Skin epidermis (tissue), 12 donors: ENCODE results near the gene TCL1A.
A peak's percentile ranks its signal among the peaks of the same experiment; 100 is the strongest.
"Not testable (repeated sequence)": the region's sequence is repeated elsewhere in the genome, so short reads cannot be mapped to it uniquely, and the experiment has no call there.

ENCODE experiments used
- H3K27ac ChIP-seq, 21 experiments: fragments of 200-600 bp; sonication (generic) in 11 of 21; one replicate each; pipeline ENCODE4 v1.5.0; 2020; ENCODE audit warnings: mild to moderate bottlenecking in 3 of 21, inconsistent platforms in 2 of 21, moderate library complexity in 2 of 21
- H3K4me3 ChIP-seq, 7 experiments: fragments of 200-600 bp; sonication (generic) in 2 of 7; one replicate each; pipeline ENCODE4 v1.5.0; 2020; ENCODE audit warnings: inconsistent platforms in 2 of 7, mild to moderate bottlenecking in 2 of 7, moderate library complexity in 1 of 7

The TCL1A gene, protein sequence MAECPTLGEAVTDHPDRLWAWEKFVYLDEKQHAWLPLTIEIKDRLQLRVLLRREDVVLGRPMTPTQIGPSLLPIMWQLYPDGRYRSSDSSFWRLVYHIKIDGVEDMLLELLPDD

DNA sequence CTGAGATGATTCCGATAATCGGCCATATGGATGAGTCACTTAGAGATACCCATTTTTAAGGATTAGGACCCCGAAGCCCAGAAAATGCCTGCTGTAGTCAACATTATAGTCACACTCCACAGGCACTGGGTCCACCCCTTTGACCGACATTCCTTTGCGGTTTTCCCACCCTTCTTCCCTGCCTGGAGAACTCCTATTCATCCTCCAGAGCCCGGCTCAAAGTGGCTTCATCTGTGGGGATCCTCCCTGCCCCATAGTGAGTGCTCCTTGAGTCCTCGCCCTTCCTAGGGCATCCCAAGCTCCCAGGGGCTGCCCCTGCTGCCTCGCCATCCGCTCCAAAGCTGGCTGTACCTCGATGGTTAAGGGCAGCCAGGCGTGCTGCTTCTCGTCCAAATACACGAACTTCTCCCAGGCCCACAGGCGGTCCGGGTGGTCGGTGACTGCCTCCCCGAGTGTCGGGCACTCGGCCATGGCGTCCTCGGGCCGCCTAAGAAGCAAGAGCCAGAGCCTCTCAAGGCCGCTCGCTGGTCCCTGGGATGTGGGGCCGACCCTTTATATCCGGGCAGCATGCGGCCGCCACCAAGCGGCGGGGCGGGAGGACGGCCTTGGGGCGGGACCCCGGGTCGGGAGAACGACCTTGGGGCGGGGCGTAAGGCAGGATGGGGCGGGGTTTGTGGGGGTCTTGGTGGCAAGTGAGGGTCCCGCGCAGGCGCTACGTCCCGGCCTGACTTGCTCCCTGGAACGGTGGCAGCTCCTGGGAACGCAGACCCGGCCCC is at the start of gene TCL1A:
Gene TCL1A, minus strand, starts transcription at position 530 of the 776 bp plus-strand sequence. Its CDS starts 59 bp downstream, at position 471.
- H3K4me3 ChIP-seq = no peak within 1 kb of the TSS
- peak within 1 kb of the TSS in 1 of 21 experiments; percentile 40 for H3K27ac ChIP-seq

DNA sequence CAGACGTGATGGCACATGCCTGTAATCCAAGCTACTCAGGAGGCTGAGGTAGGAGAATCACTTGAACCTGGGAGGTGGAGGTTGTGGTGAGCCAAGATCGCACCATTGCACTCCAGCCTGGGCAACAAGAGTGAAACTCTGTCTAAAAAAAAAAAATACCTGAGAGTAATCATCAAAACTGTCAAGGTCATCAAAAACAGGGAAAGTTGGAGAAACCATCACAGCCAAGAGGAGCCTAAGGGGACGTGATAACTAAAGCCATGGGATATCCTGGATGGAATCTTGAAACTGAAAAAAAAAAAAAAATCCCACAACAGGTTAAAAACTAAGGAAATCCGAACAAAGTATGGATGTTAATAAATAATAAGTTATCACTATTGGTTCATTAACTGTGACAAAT is 49.1 kb upstream of the TCL1A start:
- H3K4me3 ChIP-seq, H3K27ac ChIP-seq: not testable (repeated sequence)

DNA sequence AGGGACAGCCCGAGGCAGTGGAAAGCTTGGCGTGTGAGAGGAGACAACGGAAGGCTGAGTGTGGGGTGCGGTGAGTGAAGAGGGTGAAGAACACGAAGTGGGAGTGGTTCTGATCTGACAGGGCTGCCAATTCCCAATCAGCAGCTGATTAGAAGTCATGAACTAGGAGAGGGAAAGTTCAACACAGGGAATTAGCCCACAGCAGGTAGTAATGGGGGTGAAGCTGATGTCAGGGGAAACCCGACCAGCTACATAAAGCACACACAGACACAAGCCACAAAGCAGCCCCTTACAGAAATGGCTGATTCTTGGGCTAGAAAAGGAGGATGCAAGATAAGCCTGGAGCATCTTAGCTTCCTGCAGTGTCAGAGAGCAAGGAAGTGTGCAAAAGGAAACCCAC is 47.5 kb upstream of the TCL1A start:
- no peak overlapping the region for H3K27ac ChIP-seq

DNA sequence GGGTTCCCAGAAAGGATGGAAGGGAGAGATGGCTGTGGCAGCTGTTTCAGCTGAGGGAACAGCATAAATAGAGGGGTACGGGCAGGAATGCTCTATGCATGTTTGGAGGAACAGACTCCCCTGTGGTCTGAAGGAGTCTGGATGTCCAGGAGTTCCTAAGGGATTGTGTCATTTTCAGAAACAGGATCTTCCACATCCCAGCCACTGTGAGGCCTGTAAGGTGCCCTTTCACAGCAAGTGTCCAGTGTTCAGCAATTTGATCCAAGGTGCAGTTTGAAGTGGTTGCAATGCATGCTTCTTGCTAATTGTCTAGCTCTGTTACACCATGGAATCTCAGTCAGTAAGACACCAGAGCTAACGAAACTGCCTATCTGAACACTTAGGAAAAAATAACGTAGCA is 46.7 kb upstream of the TCL1A start:
- H3K4me3 ChIP-seq = no peak overlapping the region

More for the DNA sequence above, 47.5 kb upstream of the TCL1A start:
- H3K4me3 ChIP-seq = no peak overlapping the region

DNA sequence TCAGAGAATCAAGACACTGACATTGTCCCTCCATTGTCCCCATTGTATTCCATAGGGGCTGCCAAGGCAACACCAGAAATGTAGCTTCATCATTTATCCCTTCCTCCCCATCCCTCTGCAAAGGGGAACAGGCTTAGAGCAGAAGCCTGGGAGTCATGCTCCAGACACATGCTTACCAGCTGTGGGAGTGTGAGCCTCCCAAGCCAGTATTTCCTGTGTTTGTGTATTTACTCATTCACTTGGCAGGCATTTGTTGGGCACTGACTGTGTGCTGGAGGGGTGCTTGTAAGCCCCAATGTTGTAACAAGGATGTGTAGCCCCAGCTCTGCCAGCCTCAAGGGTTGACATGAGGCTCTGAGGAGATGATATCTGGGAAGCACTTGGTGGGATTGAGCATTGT is 46.0 kb upstream of the TCL1A start:
- no peak overlapping the region for H3K4me3 ChIP-seq
- no peak overlapping the region for H3K27ac ChIP-seq

More for the DNA sequence above, 46.7 kb upstream of the TCL1A start:
- H3K27ac ChIP-seq = no peak overlapping the region

DNA sequence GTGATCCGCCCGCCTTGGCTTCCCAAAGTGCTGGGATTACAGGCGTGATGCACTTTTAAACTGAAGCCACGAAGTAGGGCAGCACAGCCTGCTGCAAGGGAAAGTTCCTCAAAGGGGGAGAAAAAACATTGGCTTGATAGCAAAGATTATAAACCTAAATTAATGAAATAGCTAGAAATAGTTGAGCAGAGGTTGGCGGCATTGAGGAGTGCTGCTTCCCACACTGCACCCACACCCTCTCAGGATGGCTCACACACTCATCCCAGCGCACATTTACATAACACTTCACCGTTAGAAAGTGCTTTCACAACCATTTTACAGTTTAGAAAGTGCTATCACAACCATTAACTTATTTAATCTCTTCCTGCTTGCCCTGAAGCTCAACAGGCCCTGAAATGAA is 44.4 kb upstream of the TCL1A start:
- Histone ChIP-seq H3K27ac (no peak overlapping the region), H3K4me3 (no peak overlapping the region)

DNA sequence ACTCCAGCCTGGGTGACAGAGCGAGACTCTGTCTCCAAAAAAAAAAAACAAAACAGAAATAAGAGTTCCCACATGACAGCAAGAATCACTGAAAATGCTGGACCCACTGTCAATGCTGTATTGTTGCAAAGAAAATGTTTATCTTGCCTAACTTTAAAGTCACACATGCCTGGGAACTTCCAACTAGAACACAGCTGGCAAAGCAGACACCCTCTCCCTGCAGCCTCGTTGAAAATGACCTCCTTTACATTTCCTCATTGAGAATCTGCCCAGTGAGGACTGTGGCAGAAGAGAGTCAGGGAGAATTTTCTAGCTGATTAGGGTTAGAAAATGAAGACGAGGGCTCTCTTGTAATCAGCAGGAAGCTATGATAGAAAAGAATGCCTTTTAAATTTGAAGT is 42.8 kb upstream of the TCL1A start:
- no peak overlapping the region for H3K27ac ChIP-seq

DNA sequence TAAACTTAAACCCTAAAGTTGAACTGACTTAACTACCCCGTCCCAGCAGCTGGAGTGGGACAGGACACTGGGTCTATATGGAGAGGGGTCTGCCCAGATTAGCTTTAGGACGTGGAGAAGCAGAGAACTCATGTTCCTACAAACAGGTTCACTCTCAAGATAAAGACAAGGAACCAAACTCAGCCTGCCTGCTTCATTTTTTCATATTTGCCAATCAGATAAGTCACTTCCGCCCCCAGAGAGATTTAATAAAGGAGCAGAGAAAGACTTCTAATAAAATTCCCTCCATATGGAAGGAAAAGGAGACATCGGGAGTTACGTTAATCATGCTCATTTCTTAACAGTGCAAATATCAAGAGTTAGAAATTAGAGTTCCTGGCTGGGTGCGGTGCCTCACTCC is 42.2 kb upstream of the TCL1A start:
- Histone ChIP-seq H3K4me3 (no peak overlapping the region), H3K27ac (no peak overlapping the region)

More for the DNA sequence above, 42.8 kb upstream of the TCL1A start:
- no peak overlapping the region for H3K4me3 ChIP-seq

DNA sequence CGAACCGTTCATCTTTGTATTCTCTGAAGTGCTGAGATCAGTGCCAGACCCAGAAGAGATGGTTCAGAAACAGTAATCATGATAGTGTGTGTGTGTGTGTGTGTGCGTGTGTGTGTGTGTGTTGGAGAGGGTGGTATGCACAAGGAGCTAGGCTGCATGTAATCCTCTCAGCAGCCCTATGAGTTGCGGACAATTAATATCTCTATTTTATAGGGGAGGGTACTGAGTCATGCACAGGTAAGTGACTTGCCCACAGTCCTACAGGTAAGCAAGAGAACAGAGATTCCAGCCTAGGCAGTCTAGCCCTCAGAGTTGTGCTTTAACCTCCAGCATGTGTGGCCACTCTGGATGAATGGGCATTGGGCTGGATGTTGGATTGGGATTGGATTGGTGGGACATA is 27.9 kb upstream of the TCL1A start:
- Histone ChIP-seq H3K4me3 (no peak overlapping the region), H3K27ac (no peak overlapping the region)

DNA sequence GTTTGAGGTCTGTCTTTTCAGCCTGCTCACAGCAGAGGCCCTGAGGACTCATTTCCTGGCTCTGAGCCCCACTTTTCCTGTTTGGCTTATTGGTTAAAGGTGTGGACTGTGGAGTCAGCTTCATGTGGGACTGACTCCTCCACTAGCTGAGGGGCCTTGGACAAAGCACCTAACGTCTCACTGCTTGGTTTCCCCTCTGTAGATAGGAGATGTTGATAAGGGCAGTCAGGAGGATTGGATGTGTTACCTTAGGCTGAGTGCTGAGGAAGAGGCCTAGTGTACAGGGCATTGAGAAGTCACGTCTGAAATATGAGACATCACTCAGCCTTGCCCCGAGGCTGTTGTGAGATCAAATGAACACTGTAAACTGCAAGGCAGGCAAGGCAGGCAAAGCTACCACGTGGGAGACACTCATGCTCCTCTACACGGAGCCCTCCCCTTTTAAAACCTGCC is 27.1 kb upstream of the TCL1A start:
- no peak overlapping the region for H3K4me3 ChIP-seq
- no peak overlapping the region for H3K27ac ChIP-seq

DNA sequence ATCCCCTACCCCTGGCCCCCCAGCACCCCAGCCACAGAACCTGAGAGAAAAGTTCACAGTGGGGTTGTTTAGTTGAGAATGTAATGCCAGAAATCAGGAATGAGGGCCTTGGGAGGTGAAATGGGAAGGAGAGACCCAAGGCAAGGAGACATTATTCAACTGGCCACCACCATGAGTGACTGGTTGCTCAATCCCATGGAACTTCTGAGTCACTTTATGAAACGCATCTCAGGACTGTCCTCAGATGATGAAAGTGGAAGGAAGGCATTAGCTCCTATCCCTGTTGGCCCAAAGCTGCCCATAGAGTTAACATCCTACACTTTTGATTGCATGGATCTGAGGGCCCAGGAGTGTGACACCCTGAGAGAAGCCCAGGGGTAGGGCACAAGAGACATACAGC is 25.4 kb upstream of the TCL1A start:
- H3K27ac ChIP-seq = no peak overlapping the region
- H3K4me3 ChIP-seq = no peak overlapping the region

DNA sequence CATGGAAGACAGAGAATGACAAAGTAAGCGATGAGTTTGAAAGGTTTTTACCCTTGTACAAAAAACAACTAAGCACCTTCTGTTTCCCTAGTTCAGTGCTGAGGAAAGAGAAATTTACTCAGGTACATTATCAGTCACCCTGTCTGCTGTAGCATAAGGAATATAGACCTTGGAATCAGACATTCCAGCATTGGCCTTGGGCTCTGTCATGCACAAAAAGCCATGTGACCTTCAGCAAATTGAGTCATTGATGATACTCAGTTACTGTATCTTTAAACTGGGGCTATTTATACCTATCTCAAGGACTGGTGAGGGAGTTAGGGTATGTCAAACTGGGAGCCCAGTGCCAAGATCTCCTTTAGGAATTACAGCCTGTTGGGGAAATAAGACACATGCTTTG is 19.3 kb upstream of the TCL1A start:
- Histone ChIP-seq H3K27ac (no peak overlapping the region), H3K4me3 (no peak overlapping the region)

DNA sequence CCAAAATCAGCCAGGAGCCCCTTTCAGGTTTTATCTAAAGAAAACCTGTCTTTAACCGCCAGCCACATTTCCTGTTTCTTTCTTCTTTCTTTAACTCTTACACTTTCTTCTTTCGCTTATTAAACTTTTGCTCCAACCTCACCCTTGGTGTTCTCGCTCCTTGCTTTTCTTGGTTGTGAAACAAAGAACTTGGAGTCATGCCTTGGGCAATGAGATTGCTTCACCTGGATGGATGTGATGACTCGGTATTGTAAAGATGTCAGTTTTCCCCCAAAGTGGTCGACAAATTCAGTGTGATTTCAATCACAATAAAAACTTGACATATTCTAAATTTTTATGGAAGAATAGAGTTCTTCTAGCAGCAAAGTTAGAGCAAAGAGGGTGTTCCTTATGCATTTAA is 16.2 kb upstream of the TCL1A start:
- Histone ChIP-seq H3K4me3 (no peak overlapping the region), H3K27ac (no peak overlapping the region)

DNA sequence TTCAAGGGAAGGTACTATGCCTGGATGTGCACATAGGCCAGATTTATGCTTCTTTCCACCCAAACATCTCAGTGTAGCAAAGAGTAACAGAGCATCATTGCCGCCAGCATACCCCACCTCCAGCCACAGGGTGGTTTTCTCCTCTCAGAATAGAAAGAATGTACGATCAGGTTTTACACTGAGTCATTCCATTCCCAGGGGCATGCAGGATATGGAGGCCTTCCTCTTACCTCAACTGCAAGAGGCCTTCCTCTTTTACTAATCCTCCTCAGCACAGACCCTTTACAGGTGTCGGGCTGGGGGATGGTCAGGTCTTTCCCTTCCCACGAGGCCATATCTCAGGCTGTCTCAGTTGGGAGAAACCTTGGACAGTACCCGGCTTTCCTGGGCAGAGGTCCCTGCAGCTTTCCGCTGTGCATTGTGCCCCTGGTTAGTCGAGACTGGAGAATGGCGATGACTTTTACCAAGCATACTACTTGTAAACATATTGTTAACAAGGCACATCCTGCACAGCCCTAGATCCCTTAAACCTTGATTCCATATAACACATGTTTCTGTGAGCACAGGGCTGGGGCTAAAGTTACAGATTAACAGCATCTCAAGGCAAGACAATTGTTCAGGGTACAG is 15.6 kb upstream of the TCL1A start:
- H3K27ac ChIP-seq, H3K4me3 ChIP-seq: not testable (repeated sequence)

DNA sequence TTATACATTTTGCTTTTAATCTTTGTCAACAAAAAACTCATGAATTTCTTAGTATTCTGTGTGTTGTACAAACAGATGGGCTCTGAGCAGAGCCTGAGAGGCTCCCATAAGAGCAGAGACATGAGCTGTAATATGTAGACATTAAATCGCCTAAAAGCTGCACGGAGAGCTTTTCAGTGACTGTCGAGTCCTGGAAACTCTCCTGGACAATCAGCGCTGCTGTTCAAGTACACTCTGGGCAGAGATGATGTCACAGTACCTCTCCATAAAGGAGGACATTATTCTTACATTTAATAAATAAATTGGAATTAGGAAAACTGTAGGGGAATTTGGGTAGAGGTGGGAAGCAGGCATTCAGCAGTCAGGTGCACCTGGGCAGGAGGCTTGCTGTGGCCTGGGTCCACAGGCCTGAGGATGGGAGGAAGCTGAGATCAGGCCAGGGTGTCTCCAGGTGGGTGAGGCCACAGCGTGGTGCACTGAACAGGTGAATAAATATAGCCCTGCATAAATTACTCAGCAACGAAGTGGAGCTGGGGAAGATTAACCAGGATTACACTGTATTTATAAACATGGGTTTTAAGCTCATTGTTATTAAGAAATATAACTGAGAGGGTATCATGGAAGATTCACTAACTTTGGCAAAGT is 13.3 kb upstream of the TCL1A start:
- Histone ChIP-seq H3K4me3 (no peak overlapping the region), H3K27ac (no peak overlapping the region)

DNA sequence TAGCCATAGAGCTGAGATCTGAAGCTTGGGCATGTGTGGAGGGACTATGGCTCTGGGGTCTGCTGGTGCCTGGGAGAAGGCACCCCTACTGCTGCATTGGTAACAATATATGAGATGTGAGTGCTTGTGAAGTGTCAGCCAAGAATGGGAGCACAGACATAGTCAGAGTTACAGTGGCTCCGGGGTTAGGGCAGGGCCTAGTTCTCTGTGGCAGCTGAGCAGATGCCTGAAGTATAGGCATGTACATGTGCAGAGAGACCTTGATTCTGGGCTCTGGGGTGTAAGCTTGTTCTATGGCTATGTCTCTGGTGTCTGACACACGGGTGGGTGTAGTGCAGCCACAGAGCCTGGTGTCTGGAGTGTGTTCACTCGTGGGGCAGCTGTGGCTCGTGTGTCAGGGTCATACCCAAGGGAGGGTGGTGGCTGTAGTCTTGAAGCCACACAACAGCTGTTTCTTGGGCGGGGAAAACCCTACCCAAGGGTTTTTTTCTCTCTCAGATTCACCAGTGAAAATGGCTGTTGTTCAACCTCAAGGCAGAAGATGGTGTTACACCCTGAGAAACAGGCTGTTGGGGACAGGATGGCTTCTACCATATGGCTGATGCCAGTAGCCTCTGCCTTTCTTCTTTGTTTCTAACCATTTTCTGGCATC is 11.9 kb upstream of the TCL1A start:
- Histone ChIP-seq H3K27ac (no peak overlapping the region), H3K4me3 (no peak overlapping the region)

DNA sequence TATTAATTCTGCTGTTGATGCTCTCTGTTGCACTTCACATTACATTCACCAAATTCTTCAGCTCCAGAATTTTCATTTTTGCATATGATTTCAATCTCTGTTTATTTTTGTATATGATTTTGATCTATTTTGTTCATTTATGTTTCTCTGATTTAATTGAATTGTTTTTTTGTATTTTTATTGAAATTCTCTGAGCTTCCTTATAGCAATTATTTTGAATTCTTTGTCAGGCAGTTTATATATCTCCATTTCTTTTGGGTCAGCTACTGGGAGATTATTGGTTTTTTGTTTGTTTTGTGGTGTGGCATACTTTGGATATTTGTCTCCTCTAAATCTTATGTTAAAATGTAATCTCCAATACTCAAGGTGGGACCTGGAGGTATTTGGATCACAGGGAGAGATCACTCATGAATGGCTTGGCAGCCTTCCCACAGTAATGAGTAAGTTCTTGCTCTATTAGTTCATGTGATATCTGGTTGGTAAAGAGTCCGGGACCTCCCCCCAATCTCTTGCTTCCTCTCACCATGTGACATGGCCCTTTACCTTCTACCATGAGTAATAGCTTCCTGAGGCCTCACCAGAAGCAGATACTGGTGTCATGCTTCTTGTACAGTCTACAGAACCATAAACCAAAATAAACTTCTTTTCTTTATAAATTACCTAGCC is 8.7 kb upstream of the TCL1A start:
- H3K4me3 ChIP-seq = no peak overlapping the region
- H3K27ac ChIP-seq = no peak overlapping the region

DNA sequence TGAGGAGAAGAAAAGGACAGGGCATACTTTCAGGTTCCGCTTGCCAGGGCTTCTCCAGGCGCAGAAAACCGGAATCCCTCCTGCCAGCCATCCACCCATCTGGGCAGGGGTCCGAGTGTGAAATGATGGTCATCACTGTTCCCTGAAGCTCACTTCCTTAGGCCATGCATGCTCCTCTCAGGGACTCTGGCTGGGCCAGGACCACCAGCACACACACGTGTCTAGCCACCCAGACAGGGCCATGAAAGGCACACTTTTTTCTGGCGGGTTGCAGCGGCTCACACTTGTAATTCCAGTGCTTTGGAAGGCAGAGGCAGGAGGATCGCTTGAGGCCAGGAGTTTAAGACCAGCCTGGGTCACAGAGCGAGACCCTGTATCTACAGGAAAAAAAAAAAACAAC is 1.5 kb downstream of the TCL1A start:
- Histone ChIP-seq H3K4me3 (no peak overlapping the region), H3K27ac (peak overlapping the region in 1 of 21 experiments; percentile 64)

DNA sequence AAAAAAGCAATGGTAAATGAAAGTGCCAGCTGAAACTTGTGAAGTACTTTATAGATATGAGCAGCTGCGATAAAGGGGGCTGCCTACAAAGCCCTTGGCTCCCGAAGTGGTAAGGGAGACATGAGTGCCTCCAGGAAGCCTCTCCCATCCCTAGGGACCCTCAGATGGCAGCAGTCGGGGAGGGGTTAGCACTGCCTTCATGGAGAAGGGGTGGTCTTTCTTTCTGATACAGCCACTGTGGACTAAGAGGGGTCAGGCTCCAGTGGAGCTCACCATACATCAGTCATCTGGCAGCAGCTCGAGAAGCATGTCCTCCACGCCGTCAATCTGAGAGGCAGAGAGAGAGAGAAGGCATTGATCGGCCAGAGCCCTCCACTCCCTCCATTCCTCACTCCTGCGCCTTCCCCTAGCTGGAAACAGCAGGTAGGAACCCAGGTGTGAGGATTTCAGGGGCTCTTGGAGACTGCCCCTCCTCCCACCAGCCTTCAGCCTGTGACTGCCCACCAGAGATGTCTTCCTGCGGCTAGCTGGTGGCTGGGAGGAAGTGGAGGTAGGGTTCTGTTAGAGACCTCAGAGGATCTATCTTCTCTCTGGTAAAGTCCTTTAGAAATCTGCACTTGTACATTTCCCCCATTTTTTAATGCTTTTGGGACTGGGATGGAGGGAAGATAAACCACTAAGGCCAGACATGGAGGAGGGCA is 2.3 kb downstream of the TCL1A start:
- peak overlapping the region in 1 of 21 experiments; percentile 64 for H3K27ac ChIP-seq
- no peak overlapping the region for H3K4me3 ChIP-seq
